K562 (cell line): Measurements from ENCODE around the gene FBLN7. TPM values are rescaled to one million over a fixed set of nuclear protein-coding genes. Genes with fewer than 3 reads are reported as not detected.

Experiments
- FOXK1 ChIP-seq: sonication (generic); formaldehyde crosslinking; IDR thresholded peaks from 2 replicates; pipeline ENCODE4 v1.8.0; 2022; ENCODE audit warnings: missing genetic modification reagents, mild to moderate bottlenecking, borderline replicate concordance
- HDAC8 ChIP-seq: fragments of 450-650 bp; IDR thresholded peaks from 2 replicates; pipeline ENCODE4 v1.6.1; 2016; ENCODE audit warnings: mild to moderate bottlenecking, missing genetic modification characterization, moderate library complexity, missing compliant biosample characterization
- HMG20B ChIP-seq: fragments of 250-450 bp; sonication (Bioruptor Pico); IDR thresholded peaks from 2 replicates; pipeline ENCODE4 v1.5.0; 2021; ENCODE audit warnings: mild to moderate bottlenecking
- MAFF ChIP-seq: IDR thresholded peaks from 2 replicates; pipeline ENCODE4 v1.6.1; 2012; ENCODE audit warnings: low read length, improper control_type of control experiment
- NR1H2 ChIP-seq: sonication (generic); formaldehyde crosslinking; IDR thresholded peaks from 2 replicates; pipeline ENCODE4 v1.4.0; 2020; ENCODE audit warnings: mild to moderate bottlenecking, missing genetic modification reagents
- RFX5 ChIP-seq: IDR thresholded peaks from 2 replicates; pipeline ENCODE4 v1.6.1; 2011; ENCODE audit warnings: low read depth, mild to moderate bottlenecking, improper control_type of control experiment, low read length
- RREB1 ChIP-seq: fragments of 250-450 bp; sonication (Bioruptor Pico); IDR thresholded peaks from 2 replicates; pipeline ENCODE4 v1.4.0; 2020
- SMAD2 ChIP-seq: fragments of 150-350 bp; IDR thresholded peaks from 2 replicates; pipeline ENCODE4 v1.6.1; 2014; ENCODE audit warnings: low read depth, mild to moderate bottlenecking, low read length
- ZNF263 ChIP-seq: sonication (generic); formaldehyde crosslinking; IDR thresholded peaks from 2 replicates; pipeline ENCODE4 v1.8.0; 2022; ENCODE audit warnings: mild to moderate bottlenecking, missing genetic modification reagents, borderline replicate concordance
- ZNF436 ChIP-seq: fragments of 250-450, 450-650 bp; sonication (Bioruptor Pico); formaldehyde crosslinking; IDR thresholded peaks from 2 replicates; pipeline ENCODE4 v1.7.0; 2020; ENCODE audit warnings: mild to moderate bottlenecking
- ZNF764 ChIP-seq: fragments of 250-450 bp; sonication (Bioruptor Pico); IDR thresholded peaks from 2 replicates; pipeline ENCODE4 v1.4.0; 2020; ENCODE audit warnings: low read depth, mild to moderate bottlenecking, moderate library complexity
- polyA plus RNA-seq, 8 experiments: library from polyadenylated mRNA; depleted of rRNA in 4 of 8; stranded (reverse) in 5 of 8; unstranded in 3 of 8; fragments of >200 nt; fragmentation: Nextera tagmentation in 2 of 8; fragmentation: Illumina TruSeq in 1 of 8; extraction: Ambion mirVana in 2 of 8; extraction: Trizol in 1 of 8; gene quantifications; 2 replicates each; pipeline versions ENCODE4 v1.2.1 to v1.2.3, GENCODE V29; 2011 to 2014; ENCODE audit warnings: inconsistent platforms in 1 of 8, missing spikeins in 1 of 8
- total RNA-seq, 7 experiments: library from RNA; depleted of rRNA in 6 of 7; stranded (reverse); fragments of >200 nt in 6 of 7; fragmentation: Illumina TruSeq in 2 of 7; extraction: Trizol in 2 of 7; gene quantifications; 2 replicates each; pipeline versions ENCODE4 v1.2.1 to v1.2.3, GENCODE V29; 2011 to 2021; ENCODE audit warnings: low replicate concordance in 1 of 7

Gene FBLN7
- total and polyA plus RNA-seq, 9 of the 15 experiments (the other 6 are each of a cell fraction or from before 2014, with no cell fraction given) = 0.13 TPM; not detected in 8

DNA sequence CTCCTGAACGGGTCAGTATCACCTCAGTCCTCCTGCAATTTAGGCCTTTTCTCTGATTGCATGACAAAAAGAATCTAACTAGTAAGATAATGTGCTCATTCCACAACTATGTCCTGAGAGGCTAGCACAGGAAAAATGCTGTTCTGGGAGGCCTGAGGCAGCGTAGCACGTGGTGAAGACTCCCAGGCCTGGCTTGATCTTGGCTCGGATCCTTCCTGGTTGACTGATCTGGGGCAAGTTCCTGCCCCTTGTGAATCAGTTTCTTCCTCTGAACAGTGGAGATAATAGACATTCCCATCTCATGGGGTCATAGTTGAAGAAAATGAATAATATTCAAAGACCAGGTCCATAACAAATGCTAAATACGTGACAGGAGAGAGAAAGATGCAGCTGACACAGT, 12.3 kb downstream of the FBLN7 start (continued):
- no peak for TF ChIP-seq RREB1 (CRISPR knock-in tag)
- no peak for TF ChIP-seq RFX5
- TF ChIP-seq ZNF263 (CRISPR knock-in tag) = no peak
- no peak for TF ChIP-seq ZNF436
- no peak for TF ChIP-seq FOXK1
- TF ChIP-seq MAFF = no peak
- TF ChIP-seq ZNF764 = no peak
- no peak for TF ChIP-seq HDAC8
- TF ChIP-seq SMAD2 = no peak
- TF ChIP-seq NR1H2 (CRISPR knock-in tag) = no peak
- TF ChIP-seq HMG20B (CRISPR knock-in tag) = no peak
